Right lobe of liver (tissue), 4 donors: ENCODE results near the gene KLHL11.

Source experiments
- POLR2A ChIP-seq: fragments of 450-650 bp; IDR thresholded peaks from one replicate; pipeline ENCODE4 v1.6.1; 2017; ENCODE audit warnings: antibody characterized with exemption, mild to moderate bottlenecking
- TF ChIP-seq, protein P1 (sequence below), 4 donors: fragments of 200-600 bp in 3 of 4; fragments of 450-650 bp in 1 of 4; IDR thresholded peaks; one replicate each; pipeline versions ENCODE4 v1.5.1 to v1.8.0; 2016 to 2022; ENCODE audit warnings: antibody characterized with exemption in 4 of 4, mild to moderate bottlenecking in 2 of 4
- donor health status: DM: no; HTN: no; CAD: no.
- donor health status: DM: no; HTN: no; CAD: no.
- donor health status: DM: no; HTN: yes; CAD: no.

GRCh38 chr17:41824086-41824485 lies 41.1 kb downstream of the KLHL11 start:
- TF ChIP-seq, protein P1, sequence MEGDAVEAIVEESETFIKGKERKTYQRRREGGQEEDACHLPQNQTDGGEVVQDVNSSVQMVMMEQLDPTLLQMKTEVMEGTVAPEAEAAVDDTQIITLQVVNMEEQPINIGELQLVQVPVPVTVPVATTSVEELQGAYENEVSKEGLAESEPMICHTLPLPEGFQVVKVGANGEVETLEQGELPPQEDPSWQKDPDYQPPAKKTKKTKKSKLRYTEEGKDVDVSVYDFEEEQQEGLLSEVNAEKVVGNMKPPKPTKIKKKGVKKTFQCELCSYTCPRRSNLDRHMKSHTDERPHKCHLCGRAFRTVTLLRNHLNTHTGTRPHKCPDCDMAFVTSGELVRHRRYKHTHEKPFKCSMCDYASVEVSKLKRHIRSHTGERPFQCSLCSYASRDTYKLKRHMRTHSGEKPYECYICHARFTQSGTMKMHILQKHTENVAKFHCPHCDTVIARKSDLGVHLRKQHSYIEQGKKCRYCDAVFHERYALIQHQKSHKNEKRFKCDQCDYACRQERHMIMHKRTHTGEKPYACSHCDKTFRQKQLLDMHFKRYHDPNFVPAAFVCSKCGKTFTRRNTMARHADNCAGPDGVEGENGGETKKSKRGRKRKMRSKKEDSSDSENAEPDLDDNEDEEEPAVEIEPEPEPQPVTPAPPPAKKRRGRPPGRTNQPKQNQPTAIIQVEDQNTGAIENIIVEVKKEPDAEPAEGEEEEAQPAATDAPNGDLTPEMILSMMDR (IDR thresholded peaks at IDR 0.05), result no peak
- no peak for TF ChIP-seq POLR2A
